Trophoblast cell (in vitro differentiated cells and primary cell): Measurements from ENCODE around the gene KRTAP12-1.

Source experiments
- DNase-seq, 2 donors: peaks; one replicate each; pipeline ENCODE4 v3.0.0-alpha.2; 2016
- H2AFZ ChIP-seq: 2 replicates; pipeline ENCODE4 v1.6.1; 2013; ENCODE audit warnings: low read length, moderate library complexity, mild to moderate bottlenecking; ENCODE audit not compliant: insufficient read depth, poor library complexity
- H2AK5ac ChIP-seq: 2 replicates; pipeline ENCODE4 v1.6.1; 2013; ENCODE audit warnings: mild to moderate bottlenecking, low read length
- H2BK120ac ChIP-seq: 2 replicates; pipeline ENCODE4 v1.6.1; 2013; ENCODE audit warnings: low read length, mild to moderate bottlenecking, moderate library complexity; ENCODE audit not compliant: insufficient read depth, poor library complexity
- H2BK12ac ChIP-seq: 2 replicates; pipeline ENCODE4 v1.6.1; 2013; ENCODE audit warnings: mild to moderate bottlenecking, low read length, moderate library complexity
- H2BK5ac ChIP-seq: 2 replicates; pipeline ENCODE4 v1.6.1; 2013; ENCODE audit warnings: low read length, low read depth, moderate library complexity, mild to moderate bottlenecking; ENCODE audit not compliant: poor library complexity
- H3K14ac ChIP-seq: 2 replicates; pipeline ENCODE4 v1.6.1; 2013; ENCODE audit warnings: mild to moderate bottlenecking, low read length
- H3K18ac ChIP-seq: 2 replicates; pipeline ENCODE4 v1.6.1; 2013; ENCODE audit warnings: mild to moderate bottlenecking, low read length
- H3K23ac ChIP-seq: 2 replicates; pipeline ENCODE4 v1.6.1; 2013; ENCODE audit warnings: low read length
- H3K27ac ChIP-seq: 2 replicates; pipeline ENCODE4 v1.5.1; 2013; ENCODE audit warnings: low read depth, mild to moderate bottlenecking, inconsistent platforms, low read length, moderate library complexity
- H3K27me3 ChIP-seq: 2 replicates; pipeline ENCODE4 v1.6.1; 2013; ENCODE audit warnings: inconsistent platforms, mild to moderate bottlenecking, low read length, moderate library complexity; ENCODE audit not compliant: insufficient read depth
- H3K36me3 ChIP-seq, 2 experiments: 1 replicate in 1 of 2; 2 replicates in 1 of 2; pipeline ENCODE4 v1.6.1; 2013; ENCODE audit warnings: low read length in 2 of 2, mild to moderate bottlenecking in 2 of 2, moderate library complexity in 1 of 2; ENCODE audit not compliant: insufficient read depth in 2 of 2, control insufficient read depth in 1 of 2
- H3K4ac ChIP-seq: 2 replicates; pipeline ENCODE4 v1.6.1; 2013; ENCODE audit warnings: low read depth, mild to moderate bottlenecking, low read length, moderate library complexity
- H3K4me1 ChIP-seq, 2 experiments: 1 replicate in 1 of 2; 2 replicates in 1 of 2; pipeline ENCODE4 v1.6.1; 2013; ENCODE audit warnings: low read length in 2 of 2, mild to moderate bottlenecking in 2 of 2, moderate library complexity in 1 of 2; ENCODE audit not compliant: insufficient read depth in 2 of 2, control insufficient read depth in 1 of 2
- H3K4me2 ChIP-seq: 2 replicates; pipeline ENCODE4 v1.6.1; 2013; ENCODE audit warnings: inconsistent platforms, mild to moderate bottlenecking, low read length, moderate library complexity
- H3K4me3 ChIP-seq: 2 replicates; pipeline ENCODE4 v1.5.1; 2013; ENCODE audit warnings: mild to moderate bottlenecking, low read depth, low read length, inconsistent platforms
- H3K79me1 ChIP-seq: one replicate; pipeline ENCODE4 v1.6.1; 2013; ENCODE audit warnings: low read length
- H3K79me2 ChIP-seq: 2 replicates; pipeline ENCODE4 v1.6.1; 2013; ENCODE audit warnings: low read length, mild to moderate bottlenecking; ENCODE audit not compliant: control insufficient read depth, insufficient read depth, poor library complexity
- H3K9ac ChIP-seq: 2 replicates; pipeline ENCODE4 v1.6.1; 2013; ENCODE audit warnings: mild to moderate bottlenecking, low read length
- H3K9me3 ChIP-seq: 2 replicates; pipeline ENCODE4 v1.6.1; 2013; ENCODE audit warnings: low read depth, mild to moderate bottlenecking, control low read depth, inconsistent platforms, low read length; ENCODE audit not compliant: insufficient read depth
- H4K12ac ChIP-seq: 2 replicates; pipeline ENCODE4 v1.6.1; 2013; ENCODE audit warnings: low read depth, mild to moderate bottlenecking, low read length, moderate library complexity
- H4K8ac ChIP-seq: 2 replicates; pipeline ENCODE4 v1.6.1; 2013; ENCODE audit warnings: low read depth, mild to moderate bottlenecking, low read length, moderate library complexity
- H4K91ac ChIP-seq: one replicate; pipeline ENCODE4 v1.6.1; 2013; ENCODE audit warnings: low read depth, mild to moderate bottlenecking, low read length, moderate library complexity
- WGBS: extraction: QIAGEN DNeasy Blood & Tissue Kit; methylation state at CpG from one replicate; pipeline ENCODE4 v1.1.7; 2013; ENCODE audit warnings: missing lambda C conversion rate; ENCODE audit not compliant: insufficient read length, insufficient coverage; ENCODE audit errors: extremely low coverage; 5-methylcytosine and 5-hydroxymethylcytosine counted together

The KRTAP12-1 gene

GRCh38 chr21:44695184-44695583 is 13.2 kb upstream of the KRTAP12-1 start:
- Histone ChIP-seq H4K8ac (no peak overlapping the region), H3K9ac (no peak overlapping the region), H2BK12ac (no peak overlapping the region), H2AK5ac (no peak overlapping the region), H3K79me1 (no peaks in the 10 kb centered on the region), H3K79me2 (no peaks in the 10 kb centered on the region), H2BK120ac (no peak overlapping the region), H3K9me3 (no peaks in the 10 kb centered on the region), H3K4me3 (no peak overlapping the region), H2AFZ (no peak overlapping the region), H3K4ac (no peak overlapping the region), H3K14ac (no peak overlapping the region), H3K27ac (no peak overlapping the region), H3K4me2 (no peak overlapping the region), H3K23ac (no peak overlapping the region), H3K18ac (no peak overlapping the region), H4K12ac (no peak overlapping the region), H3K36me3 (no peaks in the 10 kb centered on the region), H3K27me3 (no peaks in the 10 kb centered on the region), H4K91ac (no peak overlapping the region), H2BK5ac (no peak overlapping the region), H3K4me1 (peaks cover 14 to 15% of the 10 kb centered on the region in 2 experiments)
- no CpG with 5 or more reads among the region's 8 CpGs for WGBS
- no peak for DNase-seq

GRCh38 chr21:44694776-44695175 is 12.8 kb upstream of the KRTAP12-1 start:
- Histone ChIP-seq H2BK12ac (no peak overlapping the region), H2AK5ac (no peak overlapping the region), H3K4me3 (no peak overlapping the region), H2BK120ac (no peak overlapping the region), H3K14ac (no peak overlapping the region), H4K12ac (no peak overlapping the region), H3K18ac (no peak overlapping the region), H3K4me2 (no peak overlapping the region), H3K36me3 (no peaks in the 10 kb centered on the region), H4K8ac (no peak overlapping the region), H3K23ac (no peak overlapping the region), H3K9ac (no peak overlapping the region), H3K4ac (no peak overlapping the region), H2AFZ (no peak overlapping the region), H3K79me1 (no peaks in the 10 kb centered on the region), H3K9me3 (no peaks in the 10 kb centered on the region), H3K27ac (no peak overlapping the region), H2BK5ac (no peak overlapping the region), H3K4me1 (peaks cover 14 to 15% of the 10 kb centered on the region in 2 experiments), H4K91ac (no peak overlapping the region), H3K79me2 (no peaks in the 10 kb centered on the region), H3K27me3 (no peaks in the 10 kb centered on the region)
- no CpG with 5 or more reads among the region's 11 CpGs for WGBS
- no peak for DNase-seq

DNA sequence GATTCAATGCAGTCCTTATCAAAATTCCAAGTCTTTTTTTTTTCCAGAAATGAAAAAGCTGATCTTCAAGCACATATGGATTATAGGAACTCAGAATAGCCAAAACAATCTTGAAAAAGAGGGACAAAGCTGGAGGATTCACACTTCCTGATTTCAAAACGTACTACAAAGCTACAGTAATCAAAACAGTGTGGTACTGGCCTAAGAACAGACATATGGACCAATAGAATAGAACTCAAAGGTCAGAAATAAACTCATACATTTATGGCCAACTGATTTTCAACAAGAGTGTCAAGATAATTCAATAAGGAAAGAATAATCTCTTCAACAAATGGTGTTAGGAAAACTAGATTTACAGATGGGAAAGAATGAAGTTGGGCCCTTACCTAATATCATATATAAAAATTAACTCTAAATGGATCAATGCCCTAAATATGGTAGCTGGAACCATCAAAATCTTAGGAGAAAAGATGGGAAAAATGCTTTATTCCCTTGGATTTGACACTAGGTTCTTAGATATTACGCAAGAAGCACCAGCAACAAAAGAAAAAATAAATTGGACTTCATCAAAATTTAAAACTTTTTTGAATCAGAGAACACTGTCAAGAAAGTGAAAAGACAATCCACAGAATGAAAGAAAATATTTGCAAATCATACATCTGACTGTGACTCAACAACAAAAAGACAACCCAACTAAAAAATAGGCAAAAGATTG is 11.0 kb upstream of the KRTAP12-1 start:
- H2BK12ac ChIP-seq: no peak overlapping the region
- no peak overlapping the region for H2AK5ac ChIP-seq
- no peak overlapping the region for H3K9ac ChIP-seq
- no peak overlapping the region for H2BK120ac ChIP-seq
- DNase-seq: no peak
- H2BK5ac ChIP-seq: no peak overlapping the region
- no peaks in the 10 kb centered on the region for H3K79me1 ChIP-seq
- no peak overlapping the region for H3K4ac ChIP-seq
- H3K14ac ChIP-seq: no peak overlapping the region
- H3K36me3 ChIP-seq: no peaks in the 10 kb centered on the region
- no peak overlapping the region for H3K27ac ChIP-seq
- H4K8ac ChIP-seq: no peak overlapping the region
- H4K91ac ChIP-seq: no peak overlapping the region
- no peaks in the 10 kb centered on the region for H3K9me3 ChIP-seq
- H3K4me1 ChIP-seq: peaks cover 5 to 8% of the 10 kb centered on the region in 2 experiments
- no peak overlapping the region for H3K23ac ChIP-seq
- no peak overlapping the region for H2AFZ ChIP-seq
- WGBS: no CpG with 5 or more reads among the region's 2 CpGs
- no peaks in the 10 kb centered on the region for H3K27me3 ChIP-seq
- H3K18ac ChIP-seq: no peak overlapping the region
- no peak overlapping the region for H3K4me3 ChIP-seq
- H3K4me2 ChIP-seq: no peak overlapping the region
- H4K12ac ChIP-seq: no peak overlapping the region
- H3K79me2 ChIP-seq: no peaks in the 10 kb centered on the region

DNA sequence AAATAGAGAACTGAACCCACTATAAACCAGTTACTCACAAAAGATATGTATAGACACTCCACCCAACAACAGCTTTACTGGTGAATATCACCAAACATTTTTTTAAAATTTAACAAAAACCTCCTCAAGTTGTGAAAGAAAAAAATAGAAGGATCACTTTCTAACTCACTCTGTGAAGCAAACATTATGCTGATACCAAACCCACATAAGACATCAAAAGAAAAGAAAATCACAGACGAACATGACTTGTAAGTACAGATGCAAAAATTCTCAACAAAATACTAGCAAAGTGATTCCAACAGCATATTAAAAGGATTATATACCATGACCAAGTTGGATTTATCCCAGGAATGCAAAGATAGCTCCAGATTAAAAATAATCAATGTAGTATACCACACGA is 9.7 kb upstream of the KRTAP12-1 start:
- H3K27ac ChIP-seq: no peak overlapping the region
- H2BK12ac ChIP-seq: no peak overlapping the region
- H3K9ac ChIP-seq: no peak overlapping the region
- no peak overlapping the region for H4K91ac ChIP-seq
- H3K79me2 ChIP-seq: no peaks in the 10 kb centered on the region
- no peak overlapping the region for H2AK5ac ChIP-seq
- no peak overlapping the region for H4K12ac ChIP-seq
- no peak overlapping the region for H3K4me3 ChIP-seq
- no peak overlapping the region for H3K23ac ChIP-seq
- no peak overlapping the region for H4K8ac ChIP-seq
- no peak overlapping the region for H3K14ac ChIP-seq
- DNase-seq: no peak
- H3K79me1 ChIP-seq: no peaks in the 10 kb centered on the region
- H3K27me3 ChIP-seq: no peaks in the 10 kb centered on the region
- H2AFZ ChIP-seq: no peak overlapping the region
- no peak overlapping the region for H2BK5ac ChIP-seq
- no peak overlapping the region for H3K4ac ChIP-seq
- H3K36me3 ChIP-seq: no peaks in the 10 kb centered on the region
- H3K4me2 ChIP-seq: no peak overlapping the region
- WGBS: no CpG with 5 or more reads among the region's 2 CpGs
- H3K4me1 ChIP-seq: peaks cover 0 to 2% of the 10 kb centered on the region in 2 experiments
- H3K9me3 ChIP-seq: no peaks in the 10 kb centered on the region
- H2BK120ac ChIP-seq: no peak overlapping the region
- no peak overlapping the region for H3K18ac ChIP-seq
